IgD-negative memory B cell (primary cell): ENCODE measurements around the gene AIRE. TPM values are rescaled to one million over a fixed set of nuclear protein-coding genes. Genes with fewer than 3 reads are reported as not detected.

Source experiments
- H3K27ac Mint-ChIP-seq, 3 donors: one replicate each; pipeline ENCODE4 v1.8.0; 2020 to 2022; ENCODE audit warnings: mild to moderate bottlenecking in 3 of 3, mixed read lengths in 3 of 3, moderate library complexity in 1 of 3
- H3K27me3 Mint-ChIP-seq: one replicate; pipeline ENCODE4 v1.8.0; 2021; ENCODE audit warnings: mixed read lengths
- H3K36me3 Mint-ChIP-seq: one replicate; pipeline ENCODE4 v1.8.0; 2020; ENCODE audit warnings: mild to moderate bottlenecking, mixed read lengths
- H3K4me1 Mint-ChIP-seq, 3 donors: one replicate each; pipeline ENCODE4 v1.8.0; 2020 to 2022; ENCODE audit warnings: mixed read lengths in 3 of 3, mild to moderate bottlenecking in 1 of 3
- H3K4me3 Mint-ChIP-seq, 4 donors: one replicate each; pipeline ENCODE4 v1.8.0; 2020 to 2022; ENCODE audit warnings: mild to moderate bottlenecking in 4 of 4, mixed read lengths in 4 of 4, moderate library complexity in 3 of 4
- H3K9me3 Mint-ChIP-seq, 3 donors: one replicate each; pipeline ENCODE4 v1.8.0; 2020 to 2021; ENCODE audit warnings: mixed read lengths in 3 of 3, mild to moderate bottlenecking in 1 of 3
- polyA plus RNA-seq: library from polyadenylated mRNA; unstranded; fragments of 300-500 nt; fragmentation: Illumina TruSeq; gene quantifications from one replicate; pipeline ENCODE4 v1.2.3, GENCODE V29; 2021

The AIRE gene
- polyA plus RNA-seq, 1 donor from 2014 or later: 0.45 TPM

- peak overlapping the region in 1 of 4 donors; percentile 43 for H3K4me3 Mint-ChIP-seq
- H3K27ac Mint-ChIP-seq: no peak overlapping the region
- no peaks in the 10 kb centered on the region for H3K27me3 Mint-ChIP-seq
- H3K9me3 Mint-ChIP-seq: no peaks in the 10 kb centered on the region
- H3K36me3 Mint-ChIP-seq: no peaks in the 10 kb centered on the region
- no peaks in the 10 kb centered on the region for H3K4me1 Mint-ChIP-seq
These were observed 32.2 kb downstream of the AIRE start for GRCh38 chr21:44317871-44318270.

- Mint-ChIP-seq H3K4me1 (no peaks in the 10 kb centered on the region), H3K4me3 (no peak overlapping the region), H3K9me3 (no peaks in the 10 kb centered on the region), H3K27ac (peak overlapping the region in 1 of 3 donors; percentile 56), H3K36me3 (no peaks in the 10 kb centered on the region), H3K27me3 (no peaks in the 10 kb centered on the region)
These were observed 33.0 kb downstream of the AIRE start for GRCh38 chr21:44318489-44319285.

DNA sequence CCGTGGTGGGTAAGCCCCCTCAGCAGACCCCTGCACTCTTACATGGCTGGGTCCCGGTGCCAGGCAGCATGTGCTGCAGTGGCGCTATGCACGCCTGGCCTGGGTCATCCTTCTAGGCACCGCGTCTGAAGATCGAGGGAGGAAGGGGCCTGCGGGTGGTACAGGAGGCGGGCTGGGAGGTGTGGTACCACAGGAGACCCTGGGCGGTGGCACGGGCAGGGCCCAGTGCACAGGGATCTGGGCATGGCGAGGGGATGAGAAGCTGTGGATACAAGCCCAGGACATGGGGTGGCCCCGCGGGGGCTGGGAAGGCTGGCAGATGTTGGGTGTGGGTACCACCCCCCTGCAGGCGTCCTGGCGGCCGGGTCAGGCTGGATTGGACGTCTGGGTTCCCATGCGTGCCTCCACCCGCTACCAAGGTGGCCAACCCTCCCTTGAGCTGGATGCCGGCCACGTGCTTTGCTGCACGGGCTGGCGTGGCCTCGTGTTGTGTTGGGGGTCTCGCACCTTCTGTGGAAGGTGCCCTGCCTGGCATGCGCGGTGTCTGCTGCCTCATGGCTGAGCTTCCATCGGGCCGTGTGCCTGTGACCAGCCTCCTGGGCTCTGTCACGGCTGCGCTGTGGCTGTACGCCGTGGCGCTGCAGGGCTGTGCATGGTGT is 33.9 kb downstream of the AIRE start:
- Mint-ChIP-seq H3K4me1 (no peaks in the 10 kb centered on the region), H3K36me3 (no peaks in the 10 kb centered on the region), H3K27me3 (no peaks in the 10 kb centered on the region), H3K9me3 (no peaks in the 10 kb centered on the region), H3K4me3 (no peak overlapping the region), H3K27ac (peak overlapping the region in 1 of 3 donors; percentile 56)

DNA sequence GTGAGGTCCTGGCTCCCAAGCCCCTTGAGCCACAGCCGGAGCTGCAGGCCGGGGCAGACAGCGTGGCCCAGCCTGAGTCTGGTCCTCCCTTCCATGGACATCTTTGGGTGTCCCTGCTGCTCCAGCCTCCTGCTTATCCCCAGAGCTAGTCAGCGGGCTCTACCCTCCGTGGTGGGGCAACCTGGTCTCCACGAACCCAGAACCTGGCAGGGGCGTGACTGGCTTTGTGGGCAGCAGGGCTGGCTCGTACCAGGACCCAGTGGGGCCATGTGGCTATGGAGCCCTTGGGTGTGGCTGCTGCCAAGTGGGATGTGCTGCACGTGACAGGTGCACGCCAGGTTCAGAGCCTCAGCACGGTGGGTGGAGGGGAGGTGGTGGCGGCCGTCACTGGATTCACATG is 35.2 kb downstream of the AIRE start:
- Mint-ChIP-seq H3K4me3 (no peak overlapping the region), H3K27me3 (no peaks in the 10 kb centered on the region), H3K4me1 (no peaks in the 10 kb centered on the region), H3K9me3 (no peaks in the 10 kb centered on the region), H3K36me3 (no peaks in the 10 kb centered on the region), H3K27ac (peak overlapping the region in 1 of 3 donors; percentile 71)

DNA sequence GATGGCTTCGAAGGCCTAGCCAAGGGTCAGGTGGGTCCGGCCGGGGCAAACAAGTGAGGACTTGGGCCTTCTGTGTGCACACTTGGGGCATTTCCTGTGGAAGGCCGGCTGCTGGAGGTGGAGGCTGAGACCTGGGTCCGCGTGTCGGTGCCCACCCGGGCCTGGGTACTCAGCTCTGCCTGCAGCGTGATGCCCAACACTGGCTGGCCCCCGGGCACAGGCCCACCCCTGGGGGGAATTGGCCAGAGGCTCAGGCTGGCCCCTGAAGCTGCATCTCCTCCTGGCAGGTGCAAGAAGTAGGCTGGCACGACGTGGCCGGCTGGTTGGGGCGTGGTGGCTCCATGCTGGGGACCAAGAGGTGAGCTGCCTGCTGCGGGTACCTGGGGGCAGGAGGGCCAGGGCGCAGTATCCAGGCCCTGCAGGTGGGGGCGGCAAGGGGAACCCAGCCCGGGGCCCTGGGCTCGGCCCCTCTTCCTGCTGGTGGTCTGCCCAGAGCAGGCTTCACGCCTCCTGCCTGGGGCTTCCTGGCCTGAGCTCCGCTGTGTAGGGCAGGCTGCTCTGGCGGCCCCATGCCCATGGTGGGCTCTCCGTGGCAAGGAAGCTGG is 36.3 kb downstream of the AIRE start:
- Mint-ChIP-seq H3K4me3 (no peak overlapping the region), H3K36me3 (no peaks in the 10 kb centered on the region), H3K27me3 (no peaks in the 10 kb centered on the region), H3K4me1 (no peaks in the 10 kb centered on the region), H3K9me3 (no peaks in the 10 kb centered on the region), H3K27ac (no peak overlapping the region)

- no peaks in the 10 kb centered on the region for H3K9me3 Mint-ChIP-seq
- H3K4me3 Mint-ChIP-seq: peak overlapping the region in 1 of 4 donors; percentile 33
- H3K4me1 Mint-ChIP-seq: no peaks in the 10 kb centered on the region
- no peak overlapping the region for H3K27ac Mint-ChIP-seq
- H3K36me3 Mint-ChIP-seq: no peaks in the 10 kb centered on the region
- H3K27me3 Mint-ChIP-seq: no peaks in the 10 kb centered on the region
These were observed 37.1 kb downstream of the AIRE start for GRCh38 chr21:44322621-44323325.

DNA sequence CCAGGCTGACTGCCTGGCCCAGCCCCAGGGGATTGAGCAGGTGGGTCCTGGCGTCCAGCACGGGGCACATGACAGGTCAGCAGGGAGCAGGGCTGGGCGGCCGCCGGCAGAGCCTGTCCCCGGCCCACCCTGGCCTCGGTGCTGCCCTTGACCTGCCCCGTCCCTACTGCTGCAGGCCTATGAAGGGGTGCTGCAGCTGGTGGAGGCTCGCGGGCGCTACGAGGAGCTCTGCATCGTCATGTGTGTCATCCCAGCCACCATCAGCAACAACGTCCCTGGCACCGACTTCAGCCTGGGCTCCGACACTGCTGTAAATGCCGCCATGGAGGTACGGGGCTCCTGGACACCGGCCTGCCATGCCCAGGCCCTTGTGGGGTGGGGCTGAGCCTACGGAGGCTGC is 37.9 kb downstream of the AIRE start:
- H3K4me3 Mint-ChIP-seq: no peak overlapping the region
- no peaks in the 10 kb centered on the region for H3K9me3 Mint-ChIP-seq
- H3K27ac Mint-ChIP-seq: no peak overlapping the region
- no peaks in the 10 kb centered on the region for H3K27me3 Mint-ChIP-seq
- H3K4me1 Mint-ChIP-seq: no peaks in the 10 kb centered on the region
- H3K36me3 Mint-ChIP-seq: no peaks in the 10 kb centered on the region

DNA sequence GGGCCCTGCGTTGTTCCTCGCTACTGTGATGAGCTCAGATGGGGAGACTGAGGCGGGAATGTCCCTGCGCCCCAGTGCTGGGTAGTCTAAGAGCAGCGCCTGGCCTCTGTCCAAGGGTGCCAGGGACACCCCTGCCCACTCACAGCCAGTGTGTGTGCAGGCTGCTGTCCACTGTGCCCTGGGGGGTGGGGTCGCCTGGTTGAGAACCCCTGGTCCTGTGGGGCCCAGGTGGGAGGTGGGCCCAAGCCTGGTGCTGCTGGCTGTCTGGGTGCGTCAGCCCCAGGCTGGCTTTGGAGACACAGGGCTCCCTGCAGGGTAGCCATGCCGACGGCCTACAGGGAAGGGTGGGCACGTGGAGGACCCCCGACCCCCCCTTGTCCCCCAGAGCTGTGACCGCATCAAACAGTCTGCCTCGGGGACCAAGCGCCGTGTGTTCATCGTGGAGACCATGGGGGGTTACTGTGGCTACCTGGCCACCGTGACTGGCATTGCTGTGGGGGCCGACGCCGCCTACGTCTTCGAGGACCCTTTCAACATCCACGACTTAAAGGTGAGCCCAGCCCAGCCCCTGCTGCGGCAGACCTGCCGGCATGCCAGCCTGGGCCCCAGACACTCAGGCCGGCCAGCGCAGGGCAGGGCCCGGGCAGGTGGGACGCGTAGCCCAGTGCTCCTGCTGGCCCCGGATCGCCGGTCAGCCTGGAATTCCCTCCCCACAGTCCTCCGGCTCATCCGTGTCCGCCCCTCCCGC is 38.6 kb downstream of the AIRE start:
- Mint-ChIP-seq H3K27me3 (no peaks in the 10 kb centered on the region), H3K36me3 (no peaks in the 10 kb centered on the region), H3K4me3 (no peak overlapping the region), H3K27ac (no peak overlapping the region), H3K9me3 (no peaks in the 10 kb centered on the region), H3K4me1 (no peaks in the 10 kb centered on the region)

DNA sequence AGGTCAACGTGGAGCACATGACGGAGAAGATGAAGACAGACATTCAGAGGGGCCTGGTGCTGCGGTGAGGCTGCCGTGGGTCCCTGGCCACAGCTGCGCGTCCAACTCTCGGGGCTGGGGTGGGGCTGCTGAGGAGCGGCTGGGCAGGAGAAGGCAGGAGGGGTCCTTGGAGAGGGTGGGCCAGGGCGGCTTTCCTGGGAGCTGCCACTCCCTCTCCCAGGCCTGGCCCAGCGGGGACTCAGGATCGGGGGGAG is 39.1 kb downstream of the AIRE start:
- Mint-ChIP-seq H3K36me3 (no peaks in the 10 kb centered on the region), H3K4me3 (no peak overlapping the region), H3K9me3 (no peaks in the 10 kb centered on the region), H3K4me1 (no peaks in the 10 kb centered on the region), H3K27ac (no peak overlapping the region), H3K27me3 (no peaks in the 10 kb centered on the region)

- Mint-ChIP-seq H3K27ac (no peak overlapping the region), H3K27me3 (no peaks in the 10 kb centered on the region), H3K9me3 (no peaks in the 10 kb centered on the region), H3K4me1 (no peaks in the 10 kb centered on the region), H3K4me3 (no peak overlapping the region), H3K36me3 (no peaks in the 10 kb centered on the region)
These were observed 40.0 kb downstream of the AIRE start for GRCh38 chr21:44325386-44326271.

GRCh38 chr21:44326272-44326647 is 40.6 kb downstream of the AIRE start:
- Mint-ChIP-seq H3K36me3 (no peaks in the 10 kb centered on the region), H3K27me3 (no peaks in the 10 kb centered on the region), H3K27ac (no peak overlapping the region), H3K4me1 (no peaks in the 10 kb centered on the region), H3K9me3 (no peaks in the 10 kb centered on the region), H3K4me3 (no peak overlapping the region)

DNA sequence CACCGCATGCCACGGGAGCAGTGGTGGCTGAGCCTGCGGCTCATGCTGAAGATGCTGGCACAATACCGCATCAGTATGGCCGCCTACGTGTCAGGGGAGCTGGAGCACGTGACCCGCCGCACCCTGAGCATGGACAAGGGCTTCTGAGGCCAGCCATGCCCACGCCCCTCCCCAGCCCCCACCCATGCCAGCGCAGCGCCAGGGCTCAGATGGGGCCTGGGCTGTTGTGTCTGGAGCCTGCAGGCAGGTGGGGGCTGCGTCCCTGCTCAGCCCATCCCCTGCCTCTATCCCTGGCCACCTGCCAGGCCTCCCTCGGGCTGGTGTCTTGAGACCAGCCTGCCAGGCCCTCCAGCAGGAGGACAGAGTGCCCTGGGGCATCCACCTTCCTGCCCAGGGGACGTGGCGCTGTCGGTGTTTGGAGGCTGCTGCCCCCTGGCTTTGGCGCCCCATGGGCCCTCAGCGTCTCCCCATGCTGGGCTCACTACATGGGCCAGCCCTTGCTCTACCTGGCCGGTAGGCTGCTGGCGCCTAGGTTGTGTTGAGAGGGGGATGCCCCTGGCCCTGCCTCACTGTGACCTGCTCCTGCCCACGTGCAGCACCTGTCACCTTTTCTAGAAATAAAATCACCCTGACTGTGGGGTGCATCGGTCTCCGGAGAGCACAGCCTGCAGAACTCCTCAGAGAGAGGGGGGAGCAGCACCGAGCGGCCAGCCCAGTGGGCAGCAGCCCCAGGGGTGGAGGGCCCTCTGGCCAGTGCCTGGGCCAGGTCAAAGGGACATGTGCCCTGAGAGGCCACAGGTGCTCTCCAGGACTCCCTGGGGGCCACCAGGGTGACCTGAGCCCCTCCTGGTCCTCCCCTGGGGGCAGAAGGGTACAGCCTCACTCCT is 41.3 kb downstream of the AIRE start:
- Mint-ChIP-seq H3K4me1 (no peaks in the 10 kb centered on the region), H3K9me3 (no peaks in the 10 kb centered on the region)

DNA sequence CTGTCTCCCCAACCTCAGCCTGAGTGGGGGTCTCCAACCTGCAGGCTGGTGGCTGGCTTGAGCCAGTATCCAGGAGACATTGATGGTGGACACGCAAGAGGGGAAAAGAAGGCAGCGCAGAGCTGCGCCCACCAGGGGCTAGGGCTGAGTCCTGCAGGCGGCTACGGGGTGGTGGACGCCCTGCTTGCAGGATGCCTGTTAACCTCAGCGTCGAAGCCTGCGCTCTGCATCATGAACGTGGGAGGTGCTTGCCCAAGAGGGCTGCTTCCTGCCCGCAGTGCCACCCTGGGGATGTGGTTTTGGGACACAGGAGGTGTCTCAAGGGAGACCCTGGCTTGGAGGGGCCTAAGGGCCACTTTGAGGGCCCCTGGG is 41.9 kb downstream of the AIRE start:
- Mint-ChIP-seq H3K27me3 (no peaks in the 10 kb centered on the region), H3K9me3 (no peaks in the 10 kb centered on the region), H3K27ac (peak overlapping the region in 2 of 3 donors; percentile 59 to 72), H3K4me3 (peak overlapping the region in 1 of 4 donors; percentile 45), H3K36me3 (no peaks in the 10 kb centered on the region), H3K4me1 (no peaks in the 10 kb centered on the region)

More for the DNA sequence above, 41.3 kb downstream of the AIRE start:
- H3K27ac Mint-ChIP-seq: no peak overlapping the region
- H3K4me3 Mint-ChIP-seq: peak overlapping the region in 1 of 4 donors; percentile 45
- H3K36me3 Mint-ChIP-seq: no peaks in the 10 kb centered on the region
- no peaks in the 10 kb centered on the region for H3K27me3 Mint-ChIP-seq
